Left forelimb (tissue), 1 donor: ENCODE results near the gene CCDC137.

Experiments
- DNase-seq: peaks from one replicate; pipeline ENCODE4 v3.0.0-alpha.2; 2018; ENCODE audit warnings: low spot score

The CCDC137 gene

DNA sequence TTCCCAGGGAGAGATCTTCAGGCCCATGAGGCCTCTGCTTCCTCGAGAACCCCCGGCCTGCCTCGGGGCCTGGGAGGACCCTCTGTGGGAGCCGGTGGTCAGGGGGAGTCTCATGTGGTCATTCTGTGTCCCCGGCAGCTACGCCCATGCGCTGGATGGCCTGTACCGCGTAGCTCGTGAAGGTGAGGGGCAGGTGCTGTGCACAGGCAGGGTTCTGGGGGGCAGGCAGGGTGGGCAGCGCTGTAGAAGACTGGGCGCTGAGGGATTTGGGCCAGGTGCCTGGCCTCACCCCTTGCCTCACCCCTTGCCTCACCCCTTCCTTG, 50.1 kb downstream of the CCDC137 start:
- no peak for DNase-seq

GRCh38 chr17:81717049-81717765, 50.7 kb downstream of the CCDC137 start:
- DNase-seq = no peak

DNA sequence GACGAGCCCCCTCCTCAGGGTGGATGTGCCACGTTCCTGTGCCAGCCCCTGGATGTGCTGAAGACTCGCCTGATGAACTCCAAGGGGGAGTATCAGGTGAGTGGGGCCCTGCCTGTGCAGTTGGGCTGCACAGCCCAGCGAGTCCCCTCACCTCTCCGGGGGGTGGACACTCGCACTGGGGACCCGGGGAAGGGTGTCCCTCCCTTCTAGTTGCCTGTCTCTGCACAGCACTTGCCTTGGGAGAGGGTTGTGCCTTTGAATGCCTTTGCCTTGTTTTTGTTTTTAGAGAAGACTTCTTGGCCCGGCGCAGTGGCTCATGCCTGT, 51.2 kb downstream of the CCDC137 start:
- no peak for DNase-seq

DNA sequence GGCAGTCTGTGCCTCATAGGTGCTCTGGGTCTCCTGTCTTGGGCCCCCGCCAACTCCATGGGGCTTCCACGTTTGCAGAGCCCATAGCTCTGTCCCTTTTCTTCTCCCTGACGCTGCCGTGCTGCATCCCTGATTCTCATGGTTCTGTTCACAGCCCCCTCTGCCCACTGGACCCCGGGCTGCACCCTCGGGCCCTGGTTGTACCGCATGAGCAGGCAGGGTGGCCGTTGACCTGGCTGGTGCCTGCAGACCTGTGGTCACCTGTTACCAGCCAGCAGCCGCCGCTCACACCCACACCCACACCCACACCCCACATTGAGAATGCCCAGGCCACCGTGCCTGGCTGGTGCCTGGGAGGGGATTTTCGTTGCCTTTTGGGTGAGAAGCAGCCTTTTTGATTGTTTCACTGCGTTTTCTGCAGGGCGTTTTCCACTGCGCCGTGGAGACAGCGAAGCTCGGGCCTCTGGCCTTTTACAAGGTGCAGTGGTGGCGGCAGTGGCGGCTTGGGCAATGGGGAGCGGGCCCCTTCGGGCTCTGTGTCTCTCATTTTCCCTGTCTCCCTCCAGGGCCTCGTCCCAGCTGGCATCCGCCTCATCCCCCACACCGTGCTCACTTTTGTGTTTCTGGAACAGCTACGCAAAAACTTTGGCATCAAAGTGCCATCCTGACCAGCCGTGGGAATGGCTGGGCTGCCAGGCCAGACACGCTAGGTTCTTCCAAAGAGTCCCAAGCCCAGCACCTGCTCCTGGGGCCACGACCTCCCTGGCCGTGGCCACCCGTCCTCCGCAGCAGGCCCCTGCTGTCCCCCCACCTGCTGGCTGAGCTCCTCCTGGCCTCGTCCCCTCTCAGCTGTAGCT, 53.1 kb downstream of the CCDC137 start:
- no peak for DNase-seq

DNA sequence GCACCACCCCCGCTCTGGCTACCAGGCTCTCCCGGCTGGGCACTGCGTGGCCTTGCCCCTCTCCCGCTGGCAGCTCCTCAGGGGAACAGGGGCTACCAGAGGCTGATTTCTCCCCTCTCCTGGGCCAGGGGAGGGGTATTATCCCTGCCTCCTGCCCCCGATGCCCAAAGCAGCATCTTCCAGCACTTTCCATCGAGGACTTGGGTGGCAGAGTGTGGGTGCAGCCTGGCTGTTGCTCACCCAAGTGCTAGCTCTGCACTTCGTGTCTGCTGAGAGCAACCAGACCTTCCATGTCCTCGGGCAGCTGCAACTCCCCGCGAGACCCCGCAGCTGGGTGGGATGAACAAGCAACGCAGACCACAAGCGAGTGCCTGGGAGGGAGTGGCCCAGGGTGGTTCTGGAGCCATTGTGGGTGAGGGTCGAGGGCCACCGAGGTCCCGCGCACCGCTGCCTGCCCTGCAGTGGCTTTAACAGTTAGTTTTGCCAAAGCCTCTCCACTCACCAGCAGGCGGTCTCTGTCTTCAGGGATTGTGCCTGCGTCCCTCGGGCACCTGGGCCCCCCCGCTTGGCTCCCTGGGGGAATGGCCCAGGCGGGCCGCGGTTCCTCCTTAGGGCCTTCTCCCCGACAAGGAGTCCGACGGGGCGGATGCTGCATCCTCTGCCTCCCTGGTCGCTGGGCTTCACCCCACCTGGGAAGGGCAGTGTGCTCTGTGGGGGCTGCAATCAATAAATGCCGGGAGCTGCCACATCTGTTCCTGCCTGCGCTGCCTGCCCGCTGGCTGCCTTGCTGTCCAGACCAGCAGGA, 53.9 kb downstream of the CCDC137 start:
- DNase-seq = no peak

DNA sequence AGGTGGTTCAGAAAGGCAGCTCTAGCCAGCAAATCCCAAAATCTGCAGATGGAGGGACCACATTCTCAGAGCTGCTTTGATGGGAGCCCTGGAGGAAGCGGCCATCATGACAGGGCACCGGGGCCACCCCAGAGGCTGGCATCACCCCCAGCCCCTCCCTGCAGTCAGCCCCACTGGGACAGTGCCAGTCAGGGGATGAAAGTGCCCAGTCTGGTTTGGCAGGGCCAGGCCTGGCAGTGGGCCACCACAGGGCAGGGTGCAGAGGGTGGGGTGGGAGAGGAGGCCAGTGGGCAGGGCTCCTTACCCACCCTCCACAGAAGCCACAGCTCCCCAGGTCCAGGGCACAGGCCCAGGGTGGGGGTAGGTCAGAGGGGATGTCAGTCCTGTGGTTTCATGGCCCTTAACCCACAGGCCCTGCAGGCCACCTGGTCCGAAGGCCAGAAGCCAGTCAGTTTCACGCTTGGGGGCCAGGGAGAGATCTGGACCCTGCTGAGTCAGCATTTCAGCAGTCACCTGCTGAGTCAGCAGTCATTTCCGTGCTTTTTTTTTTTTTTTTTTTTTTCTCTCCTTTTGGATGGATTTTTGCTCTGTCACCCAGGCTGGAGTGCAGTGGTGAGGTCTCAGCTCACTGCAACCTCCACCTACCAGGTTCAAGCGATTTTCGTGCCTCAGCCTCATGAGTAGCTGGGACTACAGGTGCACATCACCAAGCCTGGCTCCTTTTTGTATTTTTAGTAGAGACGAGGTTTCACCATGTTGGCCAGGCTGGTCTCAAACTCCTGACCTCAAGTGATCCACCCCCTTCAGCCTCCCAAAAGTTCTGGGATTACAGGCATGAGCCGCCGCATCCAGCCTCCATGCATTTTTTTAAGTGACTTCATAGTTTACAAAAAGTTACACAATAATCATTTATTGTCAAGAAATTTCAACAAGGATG, 55.9 kb downstream of the CCDC137 start:
- DNase-seq = no peak
